NOMO-1 (cell line): ENCODE data around the gene SLC25A48.
"Not testable (repeated sequence)": the region's sequence is repeated elsewhere in the genome, so short reads cannot be mapped to it uniquely, and the experiment has no call there.

ENCODE experiments used
- DNase-seq, 2 experiments: peaks; one replicate each; lab custom pipeline; 2025; ENCODE audit not compliant: unreplicated experiment in 2 of 2; lab: John Stamatoyannopoulos, UW

The SLC25A48 gene

GRCh38 chr5:135851915-135852845 is 17.7 kb downstream of the SLC25A48 start:
- no peak for DNase-seq

DNA sequence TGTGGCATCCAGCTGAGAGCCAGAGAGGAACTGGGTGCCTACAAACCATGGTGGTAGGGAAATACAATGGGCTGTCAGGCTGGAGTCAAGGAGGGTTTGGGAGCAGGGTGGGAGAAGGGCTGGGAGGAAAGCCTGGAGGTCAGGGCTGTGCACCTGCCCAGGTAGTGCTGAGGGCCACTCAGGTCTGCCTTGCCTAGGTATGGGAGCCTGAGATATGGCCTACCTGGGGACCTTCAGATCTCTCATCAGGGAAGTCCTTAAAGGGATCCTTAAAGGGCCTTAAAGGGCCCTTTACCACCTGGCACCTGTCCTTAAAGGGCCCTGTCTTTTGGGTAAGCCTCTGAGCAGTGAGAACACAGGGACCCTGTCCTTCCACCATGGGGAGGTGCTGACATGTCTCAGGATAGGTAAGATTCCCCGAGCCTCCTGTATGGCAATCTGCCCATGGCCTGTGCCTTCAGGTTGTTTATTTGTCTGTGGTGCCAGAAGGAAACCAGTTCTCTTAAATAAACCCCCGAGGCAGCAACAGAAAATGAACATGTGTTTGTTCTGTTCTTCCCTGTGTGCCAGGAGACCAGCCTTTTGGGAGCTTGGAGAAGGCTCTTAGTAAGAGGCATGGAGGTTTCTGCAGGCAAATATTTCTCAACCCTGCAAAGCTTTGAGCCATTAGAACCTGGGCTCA is 23.3 kb downstream of the SLC25A48 start:
- DNase-seq: no peak

DNA sequence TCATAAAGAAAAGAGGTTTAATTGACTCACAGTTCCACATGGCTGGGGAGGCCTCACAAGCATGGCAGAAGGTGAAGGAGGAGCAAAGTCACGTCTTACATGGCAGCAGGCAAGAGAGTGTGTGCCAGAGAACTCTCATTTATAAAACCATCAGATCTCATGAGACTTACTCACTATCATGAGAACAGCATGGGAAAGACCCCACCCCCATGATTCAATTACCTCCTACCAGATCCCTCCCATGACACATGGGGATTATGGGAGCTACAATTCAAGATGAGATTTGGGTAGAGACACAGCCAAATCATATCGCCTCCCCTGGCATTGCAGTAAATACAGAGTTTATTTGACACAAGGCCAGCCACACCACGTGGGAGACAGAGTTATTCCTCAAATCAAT is 24.7 kb downstream of the SLC25A48 start:
- DNase-seq: not testable (repeated sequence)

- DNase-seq: no peak
Measured at GRCh38 chr5:135859641-135860040, 25.2 kb downstream of the SLC25A48 start.

DNA sequence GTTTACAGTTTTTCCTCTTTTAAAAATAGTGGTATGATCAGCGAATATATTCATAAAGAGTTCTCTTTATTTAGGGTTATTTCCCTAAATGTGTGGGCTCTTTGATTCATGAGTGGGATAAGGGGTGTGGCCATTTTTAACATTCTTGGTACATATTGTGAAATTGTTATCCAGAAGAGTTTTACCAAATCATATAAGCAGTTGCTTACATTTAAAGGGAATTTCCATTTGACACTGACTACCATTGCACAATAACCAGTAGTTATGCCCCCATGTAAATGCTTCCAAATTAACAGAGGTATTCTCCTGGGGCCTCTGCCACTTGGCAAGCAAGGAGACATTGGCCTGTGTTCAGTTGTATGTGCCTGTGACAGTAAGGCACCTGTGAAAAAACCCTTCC is 27.2 kb downstream of the SLC25A48 start:
- DNase-seq: no peak

DNA sequence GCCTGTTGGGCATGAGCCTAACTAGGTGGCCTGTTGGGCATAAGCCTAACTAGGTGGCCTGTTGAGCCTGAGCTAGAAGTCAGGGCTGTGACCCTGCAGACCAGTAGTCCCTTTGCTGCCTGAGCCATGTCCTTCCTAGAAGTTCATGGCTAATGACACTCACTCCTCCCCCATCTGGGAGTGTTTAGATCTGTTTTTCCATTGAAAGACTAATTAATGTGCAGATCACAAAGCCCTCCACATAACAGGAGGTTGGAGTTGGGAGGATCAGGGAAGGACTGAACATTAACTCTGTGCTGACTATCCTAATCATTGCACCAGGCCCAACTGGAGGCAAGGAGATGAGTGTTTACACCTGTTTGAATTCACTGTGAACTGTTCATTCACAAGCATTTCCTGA is 27.6 kb downstream of the SLC25A48 start:
- DNase-seq: no peak

DNA sequence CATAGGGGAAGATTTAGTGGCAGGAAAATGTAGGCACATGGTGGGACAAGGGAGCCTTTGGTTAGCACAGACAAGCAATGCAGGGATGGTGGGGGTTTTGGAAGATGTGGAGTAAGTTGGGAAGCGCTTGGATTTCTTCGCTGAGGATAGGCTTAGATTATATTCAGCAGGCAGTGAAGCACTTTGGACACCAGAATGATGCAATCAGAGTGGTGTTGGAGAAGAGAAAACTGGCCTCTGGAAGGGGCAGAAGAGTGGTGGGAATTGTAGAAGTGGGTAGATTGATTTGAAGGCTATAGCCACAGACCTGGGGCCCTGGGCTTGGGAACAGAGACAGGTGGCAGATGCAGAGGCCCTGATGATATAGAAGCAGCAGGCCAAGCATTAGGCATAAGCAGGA is 28.3 kb downstream of the SLC25A48 start:
- DNase-seq: no peak

- no peak for DNase-seq
Measured at GRCh38 chr5:135864503-135865435, 30.3 kb downstream of the SLC25A48 start.

- no peak for DNase-seq
Measured at GRCh38 chr5:135866016-135866415, 31.6 kb downstream of the SLC25A48 start.

GRCh38 chr5:135867599-135867998 is 33.1 kb downstream of the SLC25A48 start:
- DNase-seq: no peak

GRCh38 chr5:135868681-135869080 is 34.2 kb downstream of the SLC25A48 start:
- DNase-seq: no peak

DNA sequence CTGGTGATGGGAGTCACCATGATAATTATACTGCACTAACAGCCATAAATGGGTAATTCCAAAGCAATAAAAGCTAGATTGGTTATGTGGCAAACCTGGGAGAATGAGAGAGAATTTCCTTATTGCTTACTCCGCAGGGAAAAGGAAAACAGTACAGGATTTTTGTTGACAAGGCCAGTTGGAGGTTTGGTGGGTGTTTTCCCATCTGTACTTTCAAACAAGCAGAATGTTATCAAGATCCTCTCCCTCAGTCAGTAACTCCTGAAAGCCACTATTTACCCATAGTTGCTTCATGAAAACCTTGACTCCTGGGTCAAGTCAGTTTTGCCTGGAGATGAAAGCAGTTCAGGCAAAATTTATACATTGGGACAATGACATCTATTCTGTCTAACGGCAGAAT is 34.8 kb downstream of the SLC25A48 start:
- DNase-seq: no peak

DNA sequence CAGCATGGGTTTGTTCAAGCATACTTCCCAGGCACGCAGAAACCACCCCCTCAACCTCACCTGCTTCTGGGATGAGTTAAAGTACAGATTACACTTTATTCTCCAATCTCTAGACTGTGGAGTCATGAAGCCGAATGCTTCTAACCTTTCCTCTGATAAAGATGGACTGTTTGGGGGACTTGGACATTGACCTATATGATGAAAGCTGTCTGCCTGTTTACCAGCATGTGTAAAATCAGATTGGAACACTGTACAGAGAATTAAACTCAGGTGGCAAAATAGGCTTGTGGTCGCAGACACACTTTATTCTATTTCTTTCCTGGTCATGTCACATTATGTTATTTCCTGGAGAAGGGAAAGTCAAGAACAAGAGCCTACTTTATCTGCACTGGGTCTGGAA is 35.5 kb downstream of the SLC25A48 start:
- no peak for DNase-seq

DNA sequence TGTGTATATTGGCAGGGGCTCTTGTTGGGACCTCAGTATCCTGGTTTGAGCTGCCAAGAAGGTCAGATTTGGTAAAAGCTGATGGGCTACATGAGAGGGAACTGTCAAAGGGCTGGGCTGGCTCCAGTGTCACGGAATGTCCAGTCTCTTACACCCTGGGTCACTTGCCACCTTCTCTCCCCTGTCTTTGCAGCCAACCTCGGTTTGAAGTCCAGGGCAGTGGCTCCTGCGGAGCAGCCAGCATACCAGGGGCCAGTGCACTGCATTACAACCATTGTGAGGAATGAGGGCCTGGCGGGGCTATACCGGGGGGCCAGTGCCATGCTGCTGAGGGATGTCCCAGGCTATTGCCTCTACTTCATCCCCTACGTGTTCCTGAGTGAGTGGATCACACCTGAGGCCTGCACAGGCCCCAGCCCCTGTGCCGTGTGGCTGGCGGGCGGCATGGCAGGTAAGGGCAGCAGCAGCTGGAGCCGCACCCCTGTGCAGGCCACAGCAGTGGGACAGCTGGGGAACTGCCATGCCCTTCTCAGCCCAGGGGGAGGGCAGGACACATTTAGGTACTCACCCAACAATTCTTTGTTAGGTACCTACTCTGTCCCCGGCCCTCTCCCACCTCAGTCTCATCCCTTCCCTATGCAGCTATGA is 36.9 kb downstream of the SLC25A48 start:
- DNase-seq: no peak

DNA sequence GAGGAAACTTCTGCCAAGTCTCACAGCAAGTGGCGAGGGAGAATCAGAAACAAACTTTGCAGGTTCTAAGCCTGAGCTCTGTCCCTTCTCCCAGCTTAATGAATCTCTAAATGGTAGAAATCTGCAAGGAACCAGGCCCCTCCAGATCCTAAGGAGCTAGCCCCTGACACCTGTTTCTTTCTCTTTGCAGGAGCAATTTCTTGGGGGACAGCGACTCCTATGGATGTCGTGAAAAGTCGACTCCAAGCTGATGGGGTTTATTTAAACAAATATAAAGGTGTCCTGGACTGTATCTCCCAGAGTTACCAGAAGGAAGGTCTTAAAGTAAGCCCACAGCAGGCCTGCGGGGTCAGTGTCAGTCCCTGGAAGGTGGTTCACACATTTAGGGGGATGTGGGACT is 39.4 kb downstream of the SLC25A48 start:
- DNase-seq: no peak

DNA sequence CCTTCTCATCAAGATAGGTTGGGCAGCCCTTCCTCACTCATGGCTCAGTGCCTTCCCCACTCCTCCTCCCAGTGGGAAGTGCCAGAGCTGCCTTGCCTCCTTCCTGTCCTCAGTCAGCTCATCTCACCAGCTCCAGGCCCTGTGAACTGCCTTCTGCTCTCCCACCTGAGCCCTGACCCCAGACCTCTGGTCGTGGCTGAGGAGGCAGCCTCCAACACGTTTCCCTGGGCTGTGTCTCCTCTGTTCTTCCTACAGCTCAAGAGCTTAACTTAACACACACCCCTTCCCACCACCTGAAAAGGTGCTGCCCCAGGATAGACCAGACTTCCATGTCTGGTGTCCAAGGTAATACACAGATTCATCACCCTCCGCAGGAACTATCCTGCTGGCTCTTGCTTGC is 40.0 kb downstream of the SLC25A48 start:
- no peak for DNase-seq

DNA sequence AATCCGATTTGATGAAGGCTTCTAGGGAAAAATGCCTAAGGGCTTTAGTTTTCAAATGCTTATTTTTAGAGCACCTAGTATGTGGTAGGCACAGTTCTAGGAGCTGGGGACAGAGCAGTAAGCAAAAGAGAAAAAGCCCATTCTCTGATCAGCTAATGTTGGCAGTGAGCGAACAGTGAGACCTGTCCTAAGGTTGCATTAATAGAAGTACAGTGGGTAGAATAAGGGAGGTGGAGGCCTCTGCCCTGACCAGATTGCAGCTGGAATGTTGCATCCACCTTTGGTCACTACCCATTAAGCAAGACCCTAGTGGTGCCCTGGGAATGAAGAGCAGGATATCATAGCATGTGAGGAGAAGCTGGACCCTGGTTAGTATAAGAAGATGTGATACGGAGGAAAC is 41.1 kb downstream of the SLC25A48 start:
- DNase-seq: no peak

GRCh38 chr5:135876146-135876545 is 41.7 kb downstream of the SLC25A48 start:
- no peak for DNase-seq

- no peak for DNase-seq
Measured at GRCh38 chr5:135877570-135878155, 43.2 kb downstream of the SLC25A48 start.

DNA sequence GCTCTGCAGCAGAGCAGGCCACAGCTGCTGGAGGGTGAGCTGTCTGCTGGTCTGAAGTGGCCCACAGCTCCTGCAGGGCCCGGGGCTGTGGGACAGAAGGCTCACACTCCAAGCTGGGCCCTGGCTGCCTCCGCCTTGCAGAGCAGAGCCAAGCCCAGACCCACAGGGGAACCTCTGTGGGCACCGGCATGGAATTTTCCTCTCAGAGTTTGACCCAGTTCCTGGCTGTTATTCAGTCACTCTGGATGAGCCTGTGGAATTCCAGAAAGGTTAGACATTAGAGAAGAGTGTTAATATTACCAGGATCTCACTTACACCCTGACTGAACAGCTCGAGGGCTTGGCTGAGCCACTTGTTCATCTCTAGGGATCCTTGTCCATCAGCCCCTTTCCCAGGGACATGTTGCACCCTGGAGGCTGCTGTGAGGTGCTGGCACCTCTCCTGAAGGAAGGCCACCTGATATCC is 43.7 kb downstream of the SLC25A48 start:
- DNase-seq: no peak
